ENCODE measurements around the gene NUP58.
"Not testable (repeated sequence)": the region's sequence is repeated elsewhere in the genome, so short reads cannot be mapped to it uniquely, and the experiment has no call there.

The NUP58 gene

GRCh38 chr13:25352230-25352629 lies 50.8 kb downstream of the NUP58 start:
- ChIA-PET POLR2A (ENCODE audit: low non-redundant PET) (no interaction called here), CTCF (interaction anchor here (0.7 kb wide), 1 partner anchor 245 kb away, joined by 3 read pairs; no protein-coding TSS in a partner anchor)
- H3K27ac ChIP-seq, result no peak overlapping the region
- TF ChIP-seq CTCF (conservative IDR thresholded peaks at IDR 0.05; ENCODE audit: low read depth), result no peak
- DNase-seq (ENCODE audit: low spot score), result no peak

- no peak for DNase-seq (ENCODE audit: low spot score)
- ChIA-PET CTCF (no interaction called here), POLR2A (ENCODE audit: low non-redundant PET) (no interaction called here)
- no peak for TF ChIP-seq CTCF (conservative IDR thresholded peaks at IDR 0.05; ENCODE audit: low read depth)
- H3K27ac ChIP-seq, result no peak overlapping the region
These were observed 51.4 kb downstream of the NUP58 start for GRCh38 chr13:25352806-25353205.

- DNase-seq (ENCODE audit: low spot score), result no peak
- POLR2A ChIA-PET (ENCODE audit: low non-redundant PET), result no interaction called here
- H3K27ac ChIP-seq, result no peak overlapping the region
- CTCF ChIA-PET, result interaction anchor here (1.2 kb wide), 1 partner anchor 23 kb away, joined by 6 read pairs; no protein-coding TSS in a partner anchor
- TF ChIP-seq CTCF (conservative IDR thresholded peaks at IDR 0.05; ENCODE audit: low read depth), result no peak
These were observed 51.9 kb downstream of the NUP58 start for GRCh38 chr13:25353344-25353743.

GRCh38 chr13:25354377-25354776 lies 53.0 kb downstream of the NUP58 start:
- no peak for TF ChIP-seq CTCF (conservative IDR thresholded peaks at IDR 0.05; ENCODE audit: low read depth)
- ChIA-PET POLR2A (ENCODE audit: low non-redundant PET) (no interaction called here), CTCF (interaction anchor here (1.2 kb wide), 1 partner anchor 22 kb away, joined by 6 read pairs; no protein-coding TSS in a partner anchor)
- H3K27ac ChIP-seq, result no peak overlapping the region
- no peak for DNase-seq (ENCODE audit: low spot score)

- H3K27ac ChIP-seq; DNase-seq (ENCODE audit: low spot score); CTCF ChIA-PET; POLR2A ChIA-PET (ENCODE audit: low non-redundant PET): not testable (repeated sequence)
These were observed 59.0 kb downstream of the NUP58 start for GRCh38 chr13:25360443-25360842.

GRCh38 chr13:25365720-25366235 lies 64.4 kb downstream of the NUP58 start:
- CTCF ChIA-PET, result no interaction called here
- TF ChIP-seq CTCF (conservative IDR thresholded peaks at IDR 0.05; ENCODE audit: low read depth), result no peak
- no peak overlapping the region for H3K27ac ChIP-seq
- POLR2A ChIA-PET (ENCODE audit: low non-redundant PET), result no interaction called here
- DNase-seq (ENCODE audit: low spot score), result no peak

GRCh38 chr13:25371158-25371874 lies 69.9 kb downstream of the NUP58 start:
- TF ChIP-seq CTCF (conservative IDR thresholded peaks at IDR 0.05; ENCODE audit: low read depth), result no peak

More at GRCh38 chr13:25371158-25371874, 69.9 kb downstream of the NUP58 start:
- ChIA-PET POLR2A (ENCODE audit: low non-redundant PET) (interaction anchor here (0.6 kb wide), 1 partner anchor 19 kb away, joined by 3 read pairs; no protein-coding TSS in a partner anchor), CTCF (interaction anchor here (0.6 to 0.7 kb wide), 2 partner anchors 85 to 366 kb away, joined by 4 read pairs; no protein-coding TSS in a partner anchor)
- no peak for DNase-seq (ENCODE audit: low spot score)
- H3K27ac ChIP-seq, result no peak overlapping the region

All from RWPE1 (cell line).